NCI-H345 (cell line): ENCODE data around the gene ADGRA1.
"Not testable (repeated sequence)": the region's sequence is repeated elsewhere in the genome, so short reads cannot be mapped to it uniquely, and the experiment has no call there.

Experiments used
- DNase-seq: peaks from one replicate; lab custom pipeline; 2025; lab: John Stamatoyannopoulos, UW

Gene ADGRA1

DNA sequence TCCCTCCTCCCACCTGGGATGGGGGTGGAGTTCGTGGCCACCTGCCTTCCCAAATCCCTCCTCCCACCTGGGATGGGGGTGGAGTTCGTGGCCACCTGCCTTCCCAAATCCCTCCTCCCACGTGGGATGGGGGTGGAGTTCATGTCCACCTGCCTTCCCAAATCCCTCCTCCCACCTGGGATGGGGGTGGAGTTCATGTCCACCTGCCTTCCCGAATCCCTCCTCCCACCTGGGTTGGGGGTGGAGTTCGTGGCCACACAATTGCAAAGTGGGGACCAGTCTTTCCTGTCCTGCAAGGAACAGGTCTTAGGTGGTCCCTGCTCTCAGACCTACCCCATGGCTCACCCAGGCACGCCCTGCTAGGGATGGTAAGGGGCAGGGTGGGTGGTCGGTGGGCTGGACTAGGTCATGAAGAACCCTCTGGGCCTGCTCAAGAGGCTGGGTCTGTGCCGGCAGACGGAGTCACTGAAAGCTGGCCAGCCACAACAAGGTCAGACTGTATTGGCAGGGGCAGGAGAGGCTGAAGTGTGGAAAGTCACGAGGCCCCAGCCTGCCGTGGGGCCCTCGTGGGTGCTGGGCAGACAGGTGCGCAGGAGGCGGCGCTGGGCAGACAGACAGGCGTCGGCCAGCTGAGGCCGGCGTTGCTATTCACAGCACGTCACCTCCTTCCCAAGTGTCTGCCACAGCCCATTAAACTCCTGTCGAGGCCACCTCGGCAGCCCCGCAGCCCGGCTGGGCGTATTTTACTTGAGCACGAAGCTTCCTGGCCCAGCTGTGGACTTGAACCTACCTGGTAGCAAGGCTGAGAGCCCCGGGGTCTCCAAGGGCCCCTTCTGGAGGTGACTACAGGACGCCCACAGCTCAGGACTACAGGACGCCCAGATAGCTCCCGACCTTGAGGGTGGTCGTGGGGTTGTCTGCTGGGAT is 76.4 kb downstream of the ADGRA1 start:
- DNase-seq, result no peak

DNA sequence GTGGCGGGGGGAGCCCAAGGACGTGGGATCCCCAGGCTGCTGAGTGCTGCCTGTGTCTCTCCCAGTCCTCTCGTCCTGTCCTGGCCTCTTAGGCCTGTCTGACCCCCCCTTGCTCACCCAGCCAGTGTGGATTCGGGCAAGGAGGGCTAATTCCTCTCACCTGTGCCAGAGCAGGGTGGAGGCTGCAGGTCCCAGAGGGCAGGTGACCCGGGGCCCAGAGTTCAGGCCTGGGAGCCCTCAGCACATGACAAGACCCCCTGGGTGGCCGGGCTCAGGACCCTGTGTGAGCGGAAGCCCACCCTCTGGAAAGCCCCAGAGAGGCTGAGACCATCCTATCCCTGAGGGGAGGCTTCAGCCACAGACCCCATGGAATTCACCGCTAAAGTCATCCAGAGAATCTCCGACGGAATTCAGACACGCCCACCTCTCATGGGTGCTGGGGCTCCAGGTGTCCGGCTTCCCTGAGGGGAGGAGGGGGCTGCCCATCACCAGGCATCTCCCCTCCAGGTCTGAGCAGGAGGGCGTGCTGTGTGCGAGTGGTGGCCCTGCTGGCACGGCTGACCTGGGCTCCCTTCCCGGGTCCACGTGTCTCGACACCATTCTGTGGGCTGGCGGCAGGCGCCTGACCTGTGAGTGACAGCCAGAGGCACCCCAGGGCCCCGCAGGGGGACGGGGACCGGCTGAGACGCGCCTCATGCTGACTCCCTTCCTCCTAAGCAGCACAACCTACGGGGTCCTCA is 77.3 kb downstream of the ADGRA1 start:
- DNase-seq, result no peak

- no peak for DNase-seq
Observed at GRCh38 chr10:133165556-133166503, 78.1 kb downstream of the ADGRA1 start.

DNA sequence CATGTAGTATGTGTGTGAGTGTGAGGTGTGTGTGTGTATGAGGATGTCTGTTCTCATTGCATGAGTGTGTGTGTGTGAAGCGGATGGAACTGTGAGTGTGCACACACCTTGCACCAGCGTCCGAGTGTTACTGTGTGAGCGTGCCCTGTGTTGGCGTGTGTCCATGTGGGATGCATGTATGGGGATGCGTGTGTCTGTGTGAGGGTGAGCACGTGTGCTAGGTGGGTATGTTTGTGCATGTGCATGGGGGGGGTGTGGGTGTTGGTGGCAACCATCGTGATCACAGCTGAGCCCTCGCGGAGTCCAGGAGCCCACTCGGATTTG is 78.7 kb downstream of the ADGRA1 start:
- DNase-seq, result no peak

DNA sequence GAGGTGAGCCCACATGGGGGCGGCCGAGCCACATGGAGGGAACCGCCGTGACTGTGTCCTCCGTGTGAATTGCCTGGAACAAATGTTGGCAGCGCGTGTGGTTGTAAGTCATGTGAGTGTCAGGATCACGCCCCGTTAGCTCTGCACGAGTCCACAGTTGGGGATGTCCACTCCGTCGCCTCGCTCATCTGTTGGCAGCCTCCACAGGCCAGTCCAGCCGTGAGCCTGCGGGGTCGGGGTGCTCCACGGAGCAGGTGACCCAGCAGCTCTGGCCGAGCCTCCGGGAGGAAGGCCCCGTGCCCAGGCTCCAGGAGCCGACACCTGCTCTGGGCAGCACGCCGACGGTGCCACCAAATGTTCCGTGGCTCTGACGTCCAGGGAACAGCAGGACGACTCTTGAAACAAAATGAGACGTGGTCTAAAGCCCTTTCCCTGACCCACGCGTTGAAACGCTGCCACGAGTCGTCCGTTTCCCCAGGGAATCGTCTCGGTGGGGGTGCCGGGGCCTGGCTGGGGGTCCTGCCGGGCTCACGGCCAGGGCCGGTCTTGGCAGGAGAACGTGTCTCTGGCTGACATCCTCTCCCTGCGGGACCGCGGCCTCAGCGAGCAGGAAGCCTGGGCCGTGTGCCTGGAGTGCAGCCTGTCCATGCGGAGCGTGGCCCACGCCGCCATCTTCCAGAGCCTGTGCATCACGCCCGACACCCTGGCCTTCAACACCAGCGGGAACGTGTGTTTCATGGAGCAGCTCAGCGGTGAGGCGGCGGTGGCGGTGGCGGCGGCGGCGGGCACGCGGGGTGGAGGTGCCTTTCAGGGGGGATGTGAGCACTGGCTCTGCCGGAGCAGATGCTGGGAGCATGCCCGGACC is 79.3 kb downstream of the ADGRA1 start:
- no peak for DNase-seq

DNA sequence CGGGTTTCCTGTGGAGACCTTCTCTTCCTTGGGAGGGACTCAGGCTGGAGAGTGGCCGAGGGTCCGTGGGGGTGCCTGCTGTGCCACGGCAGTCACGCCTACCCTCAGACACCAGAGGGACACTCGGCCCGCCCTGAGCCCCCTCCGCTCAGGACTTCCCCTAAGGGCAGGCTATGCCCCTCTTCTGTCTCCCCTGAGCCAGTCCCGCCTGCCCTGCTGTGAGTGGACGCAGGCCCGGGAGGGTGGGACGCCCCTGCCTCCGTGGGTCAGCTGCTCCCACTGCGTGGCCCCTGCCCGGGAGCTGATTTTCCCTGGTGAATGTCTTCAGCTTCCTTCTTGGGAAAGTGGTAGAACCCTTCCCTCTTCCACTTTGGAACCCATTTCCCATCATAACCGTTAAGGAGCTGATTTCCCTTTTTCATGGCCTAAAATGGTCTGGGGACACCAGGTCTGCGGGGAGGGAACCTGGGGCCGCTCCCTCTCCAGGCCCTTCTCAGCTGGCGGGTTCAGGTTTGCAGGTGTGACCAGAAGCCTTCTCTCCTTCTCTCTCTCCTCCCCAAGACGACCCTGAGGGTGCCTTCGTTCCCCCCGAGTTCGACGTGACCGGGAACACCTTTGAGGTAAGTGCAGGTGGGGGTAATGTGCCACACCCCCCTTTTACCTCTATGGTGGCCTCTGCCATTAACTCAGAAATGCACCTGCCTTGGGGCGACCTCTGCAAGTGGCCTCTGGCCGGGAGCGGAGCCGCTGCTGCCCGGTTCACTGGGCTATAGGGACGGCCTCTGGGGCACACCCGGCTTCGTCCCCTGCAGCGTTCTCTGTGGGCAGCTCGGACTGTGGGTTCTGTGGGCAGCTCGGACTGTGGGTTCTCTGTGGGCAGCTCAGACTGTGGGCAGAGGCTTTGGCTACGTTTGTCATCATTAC is 80.2 kb downstream of the ADGRA1 start:
- DNase-seq, result no peak

DNA sequence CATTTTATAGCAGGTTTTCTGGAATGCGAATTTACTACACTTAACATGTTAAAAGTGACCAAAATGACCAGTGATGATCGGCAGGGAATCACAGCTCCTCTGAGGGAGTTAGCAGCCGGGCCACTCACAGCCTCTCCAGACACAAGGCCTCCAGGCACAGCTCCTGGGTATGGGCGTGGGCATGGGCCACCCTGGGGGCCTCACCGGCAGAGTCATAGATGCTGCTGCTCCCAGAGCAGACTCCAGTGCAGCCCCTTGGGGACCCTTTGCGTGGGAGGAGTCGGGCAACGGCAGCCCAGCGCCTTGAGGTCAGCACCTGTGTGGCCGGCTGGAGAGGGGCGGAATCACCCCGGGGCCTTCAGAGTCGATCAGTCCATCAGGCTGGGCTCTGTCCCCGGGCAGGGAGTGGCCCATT is 80.9 kb downstream of the ADGRA1 start:
- DNase-seq, result no peak

DNA sequence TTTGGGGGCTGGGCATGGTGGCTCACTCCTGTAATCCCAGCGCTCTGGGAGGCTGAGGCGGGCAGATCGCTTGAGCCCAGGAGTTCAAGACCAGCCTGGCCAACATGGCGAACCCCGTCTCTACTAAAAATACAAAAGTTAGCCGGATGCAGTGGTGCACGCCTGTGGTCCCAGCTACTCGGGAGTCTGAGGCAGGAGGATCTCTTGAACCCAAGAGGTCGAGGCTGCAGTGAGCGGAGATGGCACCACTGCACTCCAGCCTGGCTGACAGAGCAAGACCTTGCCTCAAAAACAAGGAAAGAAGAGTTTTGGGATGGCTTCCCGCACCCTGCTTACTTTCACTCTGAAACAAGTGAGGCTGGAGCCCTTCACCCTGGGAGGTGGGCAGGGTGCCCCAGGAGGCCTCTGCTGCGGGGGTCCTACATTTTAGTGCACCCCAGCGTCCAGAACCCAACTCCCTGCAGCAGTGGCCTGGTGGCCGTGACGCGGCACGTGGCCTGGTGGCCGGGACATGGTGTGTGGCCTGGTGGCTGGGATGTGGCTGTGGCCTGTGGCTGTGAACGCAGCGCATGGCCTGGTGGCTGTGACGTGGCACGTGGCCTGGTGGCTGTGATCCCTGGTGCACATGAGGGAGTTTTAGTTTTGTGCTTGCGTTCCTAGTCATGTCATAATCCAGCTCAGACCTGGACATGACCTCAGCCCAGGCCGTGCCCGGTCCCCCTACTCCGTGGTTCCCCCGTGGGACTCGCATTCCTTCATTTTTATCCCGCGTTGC is 81.6 kb downstream of the ADGRA1 start:
- DNase-seq, result no peak

- no peak for DNase-seq
Observed at GRCh38 chr10:133170092-133170491, 82.4 kb downstream of the ADGRA1 start.

DNA sequence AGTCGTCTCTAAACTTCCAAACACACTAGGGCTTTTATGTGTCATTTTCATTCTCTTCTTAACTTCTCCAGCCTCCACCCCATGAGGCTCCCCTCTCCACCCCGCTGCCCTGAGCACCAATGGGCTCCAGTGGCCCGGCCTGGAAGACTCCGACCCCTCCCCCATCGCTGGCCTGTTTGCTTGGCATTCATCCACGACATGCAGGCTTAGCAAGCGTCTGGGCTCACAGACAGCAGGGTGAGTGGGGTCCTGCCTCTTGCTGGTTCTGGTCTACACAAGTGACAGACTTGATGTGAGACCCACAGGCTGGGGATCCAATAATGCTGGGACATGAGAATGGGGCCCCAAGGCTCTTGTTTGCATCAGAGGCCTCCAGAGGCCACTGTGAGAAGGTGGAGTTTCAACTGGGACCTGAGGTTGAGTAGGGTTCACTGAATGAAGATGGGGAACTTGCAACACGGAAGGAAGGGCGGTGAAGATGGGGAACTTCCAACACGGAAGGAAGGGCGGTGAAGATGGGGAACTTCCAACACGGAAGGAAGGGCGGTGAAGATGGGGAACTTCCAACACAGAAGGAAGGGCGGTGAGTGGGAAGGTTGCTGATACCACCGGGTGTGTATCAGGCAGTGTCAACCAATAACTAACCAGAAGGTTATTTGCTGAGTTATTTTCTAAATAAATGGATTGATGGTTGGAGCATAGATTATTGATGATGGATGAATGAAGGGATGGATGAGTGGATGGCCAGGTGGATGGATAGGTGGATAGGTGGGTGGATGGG is 86.3 kb downstream of the ADGRA1 start:
- no peak for DNase-seq

- no peak for DNase-seq
Observed at GRCh38 chr10:133174689-133175263, 87.1 kb downstream of the ADGRA1 start.

- not testable (repeated sequence) for DNase-seq
Observed at GRCh38 chr10:133175624-133176023, 87.9 kb downstream of the ADGRA1 start.

- no peak for DNase-seq
Observed at GRCh38 chr10:133176546-133176945, 88.8 kb downstream of the ADGRA1 start.

DNA sequence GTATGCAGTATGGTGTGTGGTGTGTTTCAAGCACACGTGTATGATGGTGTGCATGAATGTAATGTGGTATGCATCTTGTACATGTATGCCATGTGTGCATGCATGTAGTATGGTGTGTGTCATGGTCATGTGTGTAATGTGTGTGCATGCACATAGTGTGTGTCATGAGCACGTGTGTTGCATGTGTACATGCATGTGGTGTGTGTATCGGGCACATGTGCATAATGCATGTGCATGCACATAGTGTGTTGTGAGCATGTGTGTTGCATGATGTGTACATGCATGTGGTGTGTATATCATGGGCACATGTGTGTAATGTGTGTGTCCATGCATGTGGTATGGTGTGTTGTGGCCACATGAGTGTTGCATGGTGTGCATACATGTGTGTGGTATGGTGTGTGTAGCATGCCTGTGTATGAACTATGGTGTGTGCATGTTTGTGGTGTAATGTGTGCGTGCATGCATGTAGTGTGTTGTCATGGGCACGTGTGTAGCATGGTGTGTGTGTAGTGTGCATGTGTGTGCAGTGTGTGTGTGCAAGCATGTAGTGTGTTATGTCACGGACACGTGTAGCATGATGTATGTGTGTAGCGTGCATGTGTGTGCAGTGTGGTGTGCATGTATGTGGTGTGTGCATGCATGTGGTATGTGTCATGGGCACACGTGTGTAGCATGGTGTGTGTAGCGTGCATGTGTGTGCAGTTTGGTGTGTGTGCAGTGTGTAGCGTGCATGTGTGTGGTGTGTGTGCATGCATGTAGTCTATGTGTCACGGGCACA is 89.8 kb downstream of the ADGRA1 start:
- no peak for DNase-seq

DNA sequence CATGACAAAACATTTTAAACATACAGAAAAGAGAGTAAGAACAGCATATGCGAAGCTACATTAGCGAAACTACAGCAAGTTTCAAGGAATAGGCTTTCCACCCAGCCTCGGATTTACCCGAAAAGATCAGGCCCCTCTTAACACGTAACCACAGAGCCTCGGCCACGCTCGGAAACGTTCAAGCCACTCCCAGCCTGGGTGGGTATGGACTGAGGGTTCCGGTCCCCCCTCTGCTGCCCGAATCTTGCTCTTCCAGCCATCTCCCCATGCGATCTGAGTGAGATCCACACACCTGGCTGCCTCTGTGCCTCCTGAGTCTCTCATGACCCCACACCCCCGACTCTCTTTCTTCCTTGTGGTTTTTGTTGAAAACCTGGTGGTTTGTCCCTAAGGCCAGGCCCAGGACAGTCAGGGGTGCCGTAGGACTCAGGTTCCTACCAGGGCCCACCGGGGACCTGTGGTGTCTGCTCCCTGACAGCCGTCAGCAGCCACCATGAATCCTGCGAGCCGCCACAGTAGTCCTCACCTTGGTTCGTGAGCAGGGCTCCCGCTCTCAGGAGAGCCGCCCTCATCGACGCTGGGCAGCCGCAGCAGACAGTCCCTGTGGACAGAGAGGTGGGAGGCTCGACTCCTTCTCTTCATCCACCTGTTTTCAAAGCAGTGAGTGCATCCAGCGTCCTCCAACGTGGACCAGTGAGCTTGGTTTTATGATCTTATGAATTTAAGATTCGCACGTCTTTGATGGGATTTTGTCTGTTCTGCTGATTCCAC is 90.8 kb downstream of the ADGRA1 start:
- no peak for DNase-seq

DNA sequence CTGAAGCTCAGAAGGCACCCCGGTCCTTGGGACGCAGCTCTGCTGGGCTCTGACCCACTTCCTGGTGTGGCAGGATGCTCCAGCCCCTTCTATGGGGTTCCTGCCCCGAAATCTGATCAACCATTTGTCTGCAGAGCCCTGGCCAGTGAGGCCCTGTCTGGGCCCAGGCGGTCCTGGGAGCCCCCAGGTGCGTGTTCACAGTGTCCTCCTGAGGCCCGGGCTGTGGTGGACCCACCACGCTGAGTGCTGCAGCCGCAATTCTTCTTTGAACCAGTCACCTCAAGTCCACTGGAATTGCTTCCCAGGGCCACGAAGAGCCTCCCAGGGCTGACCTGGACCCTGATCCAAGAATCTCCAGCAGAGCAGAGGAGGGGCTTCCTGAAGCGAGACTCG is 91.4 kb downstream of the ADGRA1 start:
- DNase-seq, result no peak

DNA sequence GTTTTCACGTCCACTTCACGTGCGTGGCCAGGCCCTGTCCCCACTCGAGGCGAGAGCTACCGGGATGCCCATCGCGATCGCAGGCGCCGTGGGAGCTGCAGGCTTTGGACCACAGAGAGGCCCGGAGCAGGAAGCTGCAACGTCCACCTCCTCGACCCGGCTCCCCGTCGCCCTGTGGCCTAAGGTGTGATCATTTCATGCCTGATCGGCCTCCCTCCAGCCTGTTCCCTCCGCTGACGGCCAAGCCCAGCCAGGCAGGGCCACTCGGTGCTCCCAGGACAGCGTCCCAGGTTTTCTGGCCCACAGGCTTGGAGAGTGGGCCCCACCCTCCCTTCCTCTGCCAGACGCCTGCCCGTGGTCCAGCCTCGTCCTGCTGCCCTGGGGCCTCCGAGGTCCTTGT is 91.9 kb downstream of the ADGRA1 start:
- no peak for DNase-seq
